ENCODE results near the gene KCNQ4.

Gene KCNQ4

GRCh38 chr1:40762144-40762923 is 21.3 kb upstream of the KCNQ4 start:
- no peak for TF ChIP-seq CTCF (IDR thresholded peaks at IDR 0.05; ENCODE audit: borderline replicate concordance, insufficient read depth, low read depth, low read length)
- no peak overlapping the region for H3K4me3 ChIP-seq (ENCODE audit: low read depth, low read length)

GRCh38 chr1:40763742-40764532 is 19.6 kb upstream of the KCNQ4 start:
- no peak overlapping the region for H3K4me3 ChIP-seq (ENCODE audit: low read depth, low read length)

GRCh38 chr1:40764981-40765380 is 18.6 kb upstream of the KCNQ4 start:
- no peak overlapping the region for H3K4me3 ChIP-seq (ENCODE audit: low read depth, low read length)
- TF ChIP-seq CTCF (IDR thresholded peaks at IDR 0.05; ENCODE audit: borderline replicate concordance, insufficient read depth, low read depth, low read length) = no peak

More at GRCh38 chr1:40763742-40764532, 19.6 kb upstream of the KCNQ4 start:
- TF ChIP-seq CTCF (IDR thresholded peaks at IDR 0.05; ENCODE audit: borderline replicate concordance, insufficient read depth, low read depth, low read length) = no peak

- no peak overlapping the region for H3K4me3 ChIP-seq (ENCODE audit: low read depth, low read length)
- no peak for TF ChIP-seq CTCF (IDR thresholded peaks at IDR 0.05; ENCODE audit: borderline replicate concordance, insufficient read depth, low read depth, low read length)
Measured at GRCh38 chr1:40766017-40766416, 17.6 kb upstream of the KCNQ4 start.

- TF ChIP-seq CTCF (IDR thresholded peaks at IDR 0.05; ENCODE audit: borderline replicate concordance, insufficient read depth, low read depth, low read length) = no peak
- no peak overlapping the region for H3K4me3 ChIP-seq (ENCODE audit: low read depth, low read length)
Measured at GRCh38 chr1:40766560-40766959, 17.0 kb upstream of the KCNQ4 start.

GRCh38 chr1:40768146-40768990 is 15.2 kb upstream of the KCNQ4 start:
- TF ChIP-seq CTCF (IDR thresholded peaks at IDR 0.05; ENCODE audit: borderline replicate concordance, insufficient read depth, low read depth, low read length) = no peak

More at GRCh38 chr1:40768146-40768990, 15.2 kb upstream of the KCNQ4 start:
- no peak overlapping the region for H3K4me3 ChIP-seq (ENCODE audit: low read depth, low read length)

Measured in GM12875 (cell line).